GM12872 (cell line): ENCODE data around the gene VPS52.

Source experiments
- TF ChIP-seq, protein P1 (sequence below): IDR thresholded peaks from 3 replicates; pipeline ENCODE4 v1.5.1; 2011; ENCODE audit warnings: low read depth, mild to moderate bottlenecking, low read length, moderate library complexity; ENCODE audit not compliant: insufficient read depth

VPS52 gene

DNA sequence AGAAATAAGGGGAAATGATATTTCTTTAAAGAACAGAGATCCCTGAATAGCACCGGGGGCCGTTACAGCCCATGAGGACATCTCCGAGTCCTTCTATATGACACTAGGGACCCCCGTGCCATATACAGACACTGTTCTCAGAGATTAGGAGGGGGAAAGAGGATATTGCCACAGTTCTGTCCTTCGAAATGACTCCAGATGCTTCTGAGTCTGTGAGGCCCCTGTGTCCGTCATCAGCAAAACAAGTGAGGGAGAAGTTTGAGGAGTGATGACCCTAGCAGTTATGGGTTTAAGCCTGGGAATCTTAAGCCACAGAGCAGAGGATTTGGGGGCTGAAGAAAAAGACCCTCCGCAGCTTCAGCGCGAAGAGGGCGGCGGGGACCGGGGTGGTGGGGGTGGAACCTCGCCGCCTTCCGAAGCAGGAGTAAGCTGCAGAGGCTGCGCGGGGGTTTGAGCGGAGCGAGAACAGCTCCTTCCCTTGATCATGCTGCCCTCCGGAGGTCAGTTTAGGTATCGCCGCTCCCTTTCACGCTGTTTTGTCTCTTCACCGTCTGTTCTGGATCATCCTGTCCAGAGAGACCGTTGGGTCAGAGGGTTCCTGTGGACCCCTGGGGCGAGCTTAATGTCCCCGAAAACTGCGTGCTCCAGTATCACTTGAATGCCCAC, 23.6 kb downstream of the VPS52 start:
- TF ChIP-seq, protein P1, sequence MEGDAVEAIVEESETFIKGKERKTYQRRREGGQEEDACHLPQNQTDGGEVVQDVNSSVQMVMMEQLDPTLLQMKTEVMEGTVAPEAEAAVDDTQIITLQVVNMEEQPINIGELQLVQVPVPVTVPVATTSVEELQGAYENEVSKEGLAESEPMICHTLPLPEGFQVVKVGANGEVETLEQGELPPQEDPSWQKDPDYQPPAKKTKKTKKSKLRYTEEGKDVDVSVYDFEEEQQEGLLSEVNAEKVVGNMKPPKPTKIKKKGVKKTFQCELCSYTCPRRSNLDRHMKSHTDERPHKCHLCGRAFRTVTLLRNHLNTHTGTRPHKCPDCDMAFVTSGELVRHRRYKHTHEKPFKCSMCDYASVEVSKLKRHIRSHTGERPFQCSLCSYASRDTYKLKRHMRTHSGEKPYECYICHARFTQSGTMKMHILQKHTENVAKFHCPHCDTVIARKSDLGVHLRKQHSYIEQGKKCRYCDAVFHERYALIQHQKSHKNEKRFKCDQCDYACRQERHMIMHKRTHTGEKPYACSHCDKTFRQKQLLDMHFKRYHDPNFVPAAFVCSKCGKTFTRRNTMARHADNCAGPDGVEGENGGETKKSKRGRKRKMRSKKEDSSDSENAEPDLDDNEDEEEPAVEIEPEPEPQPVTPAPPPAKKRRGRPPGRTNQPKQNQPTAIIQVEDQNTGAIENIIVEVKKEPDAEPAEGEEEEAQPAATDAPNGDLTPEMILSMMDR, result peak; percentile 98

DNA sequence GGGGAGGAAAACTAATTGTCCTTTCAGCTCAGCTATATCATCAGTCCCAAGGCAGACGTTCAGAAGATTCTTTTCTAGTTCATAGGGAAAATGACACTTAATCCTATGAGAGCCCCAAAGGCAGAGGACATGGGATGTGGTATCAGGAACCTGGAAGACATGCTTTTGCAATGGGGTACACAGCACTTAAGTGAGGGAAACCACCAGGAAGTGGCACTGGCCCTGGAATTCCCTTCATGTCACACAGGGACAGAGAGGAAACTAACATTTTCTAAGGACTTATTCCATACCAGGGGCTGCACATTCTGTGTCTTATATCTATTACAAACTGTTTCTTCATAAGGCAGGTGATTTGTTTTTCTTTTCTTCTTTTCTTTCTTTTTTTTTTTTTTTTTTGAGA, 28.2 kb downstream of the VPS52 start:
- TF ChIP-seq, protein P1, result no peak

DNA sequence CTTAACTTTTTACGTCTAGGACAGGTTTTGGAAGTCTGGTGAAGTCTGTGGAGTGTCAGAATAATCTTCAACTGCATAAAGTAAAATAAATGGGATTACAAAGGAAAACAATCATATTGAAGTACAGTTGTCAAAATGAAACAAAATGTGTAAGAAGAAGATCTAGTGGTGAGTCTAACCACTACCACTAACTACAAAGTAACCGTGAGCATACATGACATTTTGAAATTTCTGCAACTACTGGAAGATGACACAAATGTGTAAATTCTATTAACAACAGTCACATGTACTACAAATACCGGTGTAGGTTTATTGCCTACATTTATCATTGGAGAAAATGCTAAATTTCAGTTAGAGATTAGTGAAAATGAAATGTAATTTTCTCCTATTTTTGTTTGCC, 29.7 kb downstream of the VPS52 start:
- TF ChIP-seq, protein P1, result no peak

DNA sequence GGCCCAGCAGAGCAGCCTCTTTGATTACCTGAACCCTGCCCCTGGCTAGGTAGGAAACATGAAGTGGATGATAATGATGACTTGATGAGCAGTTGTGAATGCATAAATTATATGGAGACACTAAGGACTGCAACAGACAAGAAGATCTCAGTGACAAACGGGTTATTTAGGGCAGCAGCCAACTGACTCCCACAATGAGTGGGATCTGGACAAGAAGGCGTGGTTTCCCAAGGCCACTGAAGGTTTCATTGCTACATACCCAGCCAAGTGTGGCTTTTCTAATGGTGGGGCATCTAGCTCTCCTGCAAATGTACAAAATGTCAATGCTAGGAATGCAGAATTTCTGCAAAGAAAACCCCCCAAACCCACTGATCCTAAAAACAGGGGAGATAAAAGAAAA, 33.9 kb downstream of the VPS52 start:
- TF ChIP-seq, protein P1, result no peak

DNA sequence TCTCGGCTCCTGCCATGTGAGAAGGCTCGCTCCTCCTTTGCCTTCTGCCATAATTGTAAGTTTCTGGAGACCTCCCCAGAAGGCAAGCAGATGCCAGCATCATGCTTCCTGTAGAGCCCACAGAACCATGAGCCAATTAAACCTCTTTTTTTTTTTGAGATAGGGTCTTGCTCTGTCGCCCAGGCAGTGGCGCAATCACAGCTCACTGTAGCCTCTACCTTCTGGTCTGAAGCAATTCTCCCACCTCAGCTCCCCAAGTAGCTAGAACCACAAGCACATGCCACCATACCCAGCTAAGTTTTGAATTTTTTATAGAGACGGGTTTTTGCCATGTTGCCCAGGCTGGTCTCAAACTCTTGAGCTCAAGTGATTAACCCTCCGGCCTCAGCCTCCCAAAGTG, 34.8 kb downstream of the VPS52 start:
- TF ChIP-seq, protein P1, result no peak

DNA sequence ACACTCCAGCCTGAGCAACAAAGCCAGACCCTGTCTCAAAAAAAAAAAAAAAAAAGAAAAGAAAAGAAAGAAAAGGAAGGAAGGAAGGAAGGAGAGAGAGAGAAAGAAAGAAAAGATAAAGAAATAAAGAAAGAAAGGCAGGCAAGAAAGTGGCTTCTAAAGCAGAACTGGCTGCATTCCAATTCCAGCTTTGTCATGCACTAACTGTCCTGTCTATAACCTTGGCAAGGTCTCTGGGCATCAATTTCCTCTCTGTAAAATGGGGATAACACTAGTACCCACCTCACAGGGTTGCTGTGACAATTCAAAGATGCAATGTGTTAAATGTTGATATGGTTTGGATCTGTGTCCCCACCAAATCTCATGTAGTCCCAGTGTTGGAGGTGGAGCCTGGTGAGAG, 35.3 kb downstream of the VPS52 start:
- TF ChIP-seq, protein P1, result no peak

DNA sequence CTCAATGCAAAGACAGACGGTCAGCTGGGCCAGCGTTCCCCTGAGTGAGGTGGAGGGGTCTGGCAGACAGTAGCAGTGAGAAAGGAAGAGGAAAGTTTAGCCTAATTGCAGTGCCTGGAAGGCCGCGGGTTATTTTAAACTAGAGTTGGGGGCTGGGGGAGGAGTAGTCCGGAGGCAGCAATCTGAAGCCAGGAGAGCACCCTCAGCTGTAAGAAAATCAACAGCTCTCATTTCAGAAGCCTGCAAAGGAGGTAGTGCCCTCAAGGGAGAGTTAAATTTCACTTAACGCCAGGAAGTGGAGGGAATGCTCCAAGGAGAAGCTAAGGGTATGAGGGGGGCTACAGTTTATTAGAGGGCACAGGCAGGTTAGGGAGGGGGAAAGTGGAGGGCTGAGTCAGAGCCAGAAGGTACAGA, 36.4 kb downstream of the VPS52 start:
- TF ChIP-seq, protein P1, result no peak
